Cardiac fibroblast (primary cell): ENCODE results near the gene FBXO47.
A peak's percentile ranks its signal among the peaks of the same experiment; 100 is the strongest.

Experiments used
- DNase-seq, 2 donors: peaks; one replicate each; pipeline versions ENCODE4 v3.0.0 to v3.0.0-alpha.2; 2010; ENCODE audit warnings: low read depth in 2 of 2
- H3K4me3 ChIP-seq, 2 donors: replicated peaks in 1 of 2; 1 replicate in 1 of 2; 2 replicates in 1 of 2; pipeline ENCODE4 v1.5.1; 2011; ENCODE audit warnings: low read depth in 2 of 2, low read length in 2 of 2, mild to moderate bottlenecking in 2 of 2, moderate library complexity in 1 of 2
- CTCF ChIP-seq: IDR thresholded peaks from one replicate; pipeline ENCODE4 v1.5.1; 2011; ENCODE audit warnings: low read depth, mild to moderate bottlenecking, low read length, inconsistent platforms

FBXO47 gene

GRCh38 chr17:38894276-38894675, 72.9 kb downstream of the FBXO47 start:
- H3K4me3 ChIP-seq: no peak overlapping the region
- no peak for TF ChIP-seq CTCF
- no peak for DNase-seq

GRCh38 chr17:38893607-38894006, 73.6 kb downstream of the FBXO47 start:
- H3K4me3 ChIP-seq: no peak overlapping the region
- peak; percentile 40 to 45 for DNase-seq
- no peak for TF ChIP-seq CTCF

- H3K4me3 ChIP-seq: no peak overlapping the region
- no peak for DNase-seq
- TF ChIP-seq CTCF: no peak
Observed at GRCh38 chr17:38893113-38893512, 74.1 kb downstream of the FBXO47 start.

DNA sequence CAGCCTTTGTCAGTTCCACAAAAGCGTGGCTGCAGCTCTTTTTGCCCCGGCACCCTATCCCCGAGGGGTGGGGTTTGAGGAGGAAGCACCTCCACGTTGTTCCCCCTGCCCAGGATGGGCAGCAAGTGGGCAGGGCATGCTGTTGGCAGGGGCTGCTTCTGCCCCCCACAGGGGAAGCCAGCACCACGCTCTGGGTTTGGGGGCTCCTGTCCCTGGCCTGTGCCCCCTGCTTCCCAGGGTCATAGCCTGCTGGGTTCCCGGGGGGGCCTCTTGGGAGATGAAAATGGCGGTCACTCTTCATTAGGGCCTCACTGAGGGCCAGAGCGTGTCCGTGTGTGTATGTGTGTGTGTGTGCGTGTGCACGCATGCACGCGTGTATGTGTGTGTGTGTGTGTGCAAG, 74.6 kb downstream of the FBXO47 start:
- no peak for DNase-seq
- H3K4me3 ChIP-seq: no peak overlapping the region
- TF ChIP-seq CTCF: no peak

DNA sequence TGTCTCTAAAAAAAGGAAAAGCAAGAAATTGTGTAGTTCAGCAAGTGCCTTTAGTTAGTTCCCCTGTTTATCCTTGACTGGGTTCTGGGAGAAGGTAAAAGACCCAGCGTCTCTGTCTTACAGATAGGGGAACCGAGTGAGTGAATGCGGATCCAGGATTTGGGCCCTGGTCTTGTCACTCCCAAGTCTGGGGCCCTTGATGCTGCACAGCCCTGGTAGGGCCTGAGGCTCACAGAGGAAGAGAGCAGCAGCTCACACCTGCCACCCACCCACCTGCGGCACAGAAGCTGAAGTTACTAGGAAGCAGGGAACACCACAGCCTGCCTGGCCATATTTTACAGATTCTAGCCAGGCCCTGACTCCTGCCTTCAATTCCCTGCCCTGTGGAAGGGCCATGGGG, 75.1 kb downstream of the FBXO47 start:
- TF ChIP-seq CTCF: no peak
- DNase-seq: no peak
- H3K4me3 ChIP-seq: no peak overlapping the region

- no peak for TF ChIP-seq CTCF
- DNase-seq: no peak
- H3K4me3 ChIP-seq: no peak overlapping the region
Observed at GRCh38 chr17:38891441-38891840, 75.8 kb downstream of the FBXO47 start.

DNA sequence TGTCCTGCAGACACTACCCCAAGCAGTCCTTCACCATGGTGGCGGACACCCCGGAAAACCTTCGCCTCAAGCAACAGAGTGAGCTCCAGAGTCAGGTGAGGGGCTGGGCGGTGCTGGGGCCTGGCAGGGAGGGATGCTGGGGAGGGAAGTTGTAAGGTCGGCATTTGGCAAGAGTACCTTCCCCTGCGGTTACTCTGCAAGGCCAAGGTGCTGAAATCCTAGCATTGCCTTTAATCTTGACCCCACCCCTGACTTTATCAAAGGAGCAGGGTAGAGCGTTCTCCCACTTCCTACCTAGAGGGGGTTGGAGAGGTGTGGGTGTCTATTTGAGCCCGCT, 76.8 kb downstream of the FBXO47 start:
- no peak overlapping the region for H3K4me3 ChIP-seq
- TF ChIP-seq CTCF: no peak
- DNase-seq: no peak
